GM12892 (cell line): ENCODE measurements around the gene NPY4R2.
"Not testable (repeated sequence)": the region's sequence is repeated elsewhere in the genome, so short reads cannot be mapped to it uniquely, and the experiment has no call there.

Experiments
- POLR2A ChIP-seq: IDR thresholded peaks from 2 replicates; pipeline ENCODE4 v1.6.1; 2011; ENCODE audit warnings: low read depth, low read length, control low read depth
- TAF1 ChIP-seq: IDR thresholded peaks from 2 replicates; pipeline ENCODE4 v1.6.1; 2011; ENCODE audit warnings: low read depth, mild to moderate bottlenecking, control low read depth, low read length, borderline replicate concordance

GRCh38 chr10:47892494-47893261 lies 25.8 kb upstream of the NPY4R2 start:
- TF ChIP-seq POLR2A, TAF1: not testable (repeated sequence)
